Endothelial cell of umbilical vein (primary cell): ENCODE results near the gene SPINK5.

Experiments used
- EZH2 ChIP-seq: IDR thresholded peaks from 2 replicates; pipeline ENCODE4 v1.6.1; 2012; ENCODE audit warnings: borderline replicate concordance, low read depth, mild to moderate bottlenecking, moderate library complexity, low read length, inconsistent platforms; ENCODE audit not compliant: severe bottlenecking
- POLR2A ChIP-seq: IDR thresholded peaks from 2 replicates; pipeline ENCODE4 v1.6.1; 2012; ENCODE audit warnings: low read depth, mild to moderate bottlenecking, control low read depth, low read length
- TF ChIP-seq, protein P1 (sequence below), 2 donors: IDR thresholded peaks; 1 replicate in 1 of 2; 2 replicates in 1 of 2; pipeline ENCODE4 v1.5.1; 2011; ENCODE audit warnings: low read length in 2 of 2, mild to moderate bottlenecking in 2 of 2, moderate library complexity in 2 of 2, control low read depth in 1 of 2, inconsistent platforms in 1 of 2, low read depth in 1 of 2; ENCODE audit not compliant: insufficient read depth in 1 of 2; ENCODE audit errors: extremely low read depth in 1 of 2

DNA sequence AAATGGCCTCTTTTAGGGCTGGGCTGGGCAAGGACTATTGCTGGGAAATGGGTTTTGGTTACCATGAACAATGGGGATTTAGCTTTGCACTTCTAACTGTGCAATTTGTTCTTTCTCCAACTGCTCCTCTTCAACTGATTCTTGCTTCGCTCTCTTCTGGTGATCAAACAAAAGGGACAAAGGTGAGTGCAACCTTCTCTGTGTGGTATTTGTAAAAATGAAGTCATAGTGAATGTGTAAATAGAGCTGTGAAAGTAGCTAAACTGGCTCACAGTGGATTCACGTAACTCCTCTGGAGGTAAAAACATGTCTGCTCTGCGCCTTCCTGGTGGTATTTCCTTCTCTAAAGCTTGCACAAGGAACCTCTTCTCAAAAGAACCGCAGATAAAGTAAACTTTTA, 83.6 kb downstream of the SPINK5 start:
- TF ChIP-seq EZH2 = no peak
- TF ChIP-seq, protein P1, sequence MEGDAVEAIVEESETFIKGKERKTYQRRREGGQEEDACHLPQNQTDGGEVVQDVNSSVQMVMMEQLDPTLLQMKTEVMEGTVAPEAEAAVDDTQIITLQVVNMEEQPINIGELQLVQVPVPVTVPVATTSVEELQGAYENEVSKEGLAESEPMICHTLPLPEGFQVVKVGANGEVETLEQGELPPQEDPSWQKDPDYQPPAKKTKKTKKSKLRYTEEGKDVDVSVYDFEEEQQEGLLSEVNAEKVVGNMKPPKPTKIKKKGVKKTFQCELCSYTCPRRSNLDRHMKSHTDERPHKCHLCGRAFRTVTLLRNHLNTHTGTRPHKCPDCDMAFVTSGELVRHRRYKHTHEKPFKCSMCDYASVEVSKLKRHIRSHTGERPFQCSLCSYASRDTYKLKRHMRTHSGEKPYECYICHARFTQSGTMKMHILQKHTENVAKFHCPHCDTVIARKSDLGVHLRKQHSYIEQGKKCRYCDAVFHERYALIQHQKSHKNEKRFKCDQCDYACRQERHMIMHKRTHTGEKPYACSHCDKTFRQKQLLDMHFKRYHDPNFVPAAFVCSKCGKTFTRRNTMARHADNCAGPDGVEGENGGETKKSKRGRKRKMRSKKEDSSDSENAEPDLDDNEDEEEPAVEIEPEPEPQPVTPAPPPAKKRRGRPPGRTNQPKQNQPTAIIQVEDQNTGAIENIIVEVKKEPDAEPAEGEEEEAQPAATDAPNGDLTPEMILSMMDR (IDR thresholded peaks at IDR 0.05; ENCODE audit: extremely low read depth in 1 of 2, insufficient read depth in 1 of 2, low read depth in 1 of 2, low read length in 2 of 2) = no peak
- no peak for TF ChIP-seq POLR2A
